Uterus (tissue), 2 donors: ENCODE data around the gene TMCO6.

Experiments
- CTCF ChIP-seq, 4 experiments: fragments of 200-600 bp in 2 of 4; fragments of 450-650 bp in 2 of 4; sonication (generic) in 2 of 4; IDR thresholded peaks; one replicate each; pipeline ENCODE4 v1.5.1; 2016 to 2019; ENCODE audit warnings: antibody characterized with exemption in 4 of 4, mild to moderate bottlenecking in 2 of 4, moderate library complexity in 1 of 4
- POLR2A ChIP-seq, 2 donors: fragments of 450-650 bp; IDR thresholded peaks; one replicate each; pipeline ENCODE4 v1.6.1; 2016; ENCODE audit warnings: antibody characterized with exemption in 2 of 2, mild to moderate bottlenecking in 1 of 2, moderate library complexity in 1 of 2

DNA sequence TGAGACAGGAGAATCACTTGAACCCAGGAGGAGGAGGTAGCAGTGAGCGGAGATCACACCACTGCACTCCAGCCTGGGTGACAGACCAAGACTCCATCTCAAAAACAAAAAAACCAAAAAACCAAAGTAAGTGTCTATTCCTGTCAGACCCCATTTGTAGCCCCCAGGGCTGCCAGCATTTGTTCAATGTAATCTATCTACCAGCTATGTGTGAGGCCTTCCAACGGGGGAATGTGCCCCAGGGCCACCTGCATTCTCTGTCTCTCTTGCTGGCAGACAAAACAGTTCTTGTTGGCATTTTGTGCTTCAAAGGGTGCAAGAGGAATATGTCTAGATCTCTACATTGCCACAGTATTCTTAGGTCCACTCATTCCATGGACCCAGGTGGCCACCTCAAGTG lies 40.4 kb upstream of the TMCO6 start:
- TF ChIP-seq CTCF (IDR thresholded peaks at IDR 0.05) (no peak), POLR2A (IDR thresholded peaks at IDR 0.05) (no peak)
